ENCODE data around the gene FBXL17.

DNA sequence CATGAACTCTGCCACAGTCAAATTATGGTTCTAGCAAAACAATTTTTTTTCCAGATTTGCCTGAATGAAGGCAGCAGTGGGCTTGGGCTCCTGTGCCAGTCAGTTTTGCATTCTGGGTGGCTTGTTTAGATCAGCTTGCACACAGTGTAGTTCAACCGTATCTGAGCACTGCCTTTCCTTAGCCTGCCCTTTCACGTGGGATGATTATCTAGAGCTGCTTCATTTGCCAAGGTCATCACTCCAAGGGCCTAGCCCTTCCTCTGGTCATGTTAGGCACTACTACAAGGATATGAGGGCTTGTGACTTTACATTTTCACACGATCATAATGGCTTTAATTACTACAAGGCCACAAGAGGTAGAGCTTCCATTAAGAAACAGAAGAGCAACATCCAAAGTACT lies 560.6 kb downstream of the FBXL17 start:
- TF ChIP-seq, protein P1, sequence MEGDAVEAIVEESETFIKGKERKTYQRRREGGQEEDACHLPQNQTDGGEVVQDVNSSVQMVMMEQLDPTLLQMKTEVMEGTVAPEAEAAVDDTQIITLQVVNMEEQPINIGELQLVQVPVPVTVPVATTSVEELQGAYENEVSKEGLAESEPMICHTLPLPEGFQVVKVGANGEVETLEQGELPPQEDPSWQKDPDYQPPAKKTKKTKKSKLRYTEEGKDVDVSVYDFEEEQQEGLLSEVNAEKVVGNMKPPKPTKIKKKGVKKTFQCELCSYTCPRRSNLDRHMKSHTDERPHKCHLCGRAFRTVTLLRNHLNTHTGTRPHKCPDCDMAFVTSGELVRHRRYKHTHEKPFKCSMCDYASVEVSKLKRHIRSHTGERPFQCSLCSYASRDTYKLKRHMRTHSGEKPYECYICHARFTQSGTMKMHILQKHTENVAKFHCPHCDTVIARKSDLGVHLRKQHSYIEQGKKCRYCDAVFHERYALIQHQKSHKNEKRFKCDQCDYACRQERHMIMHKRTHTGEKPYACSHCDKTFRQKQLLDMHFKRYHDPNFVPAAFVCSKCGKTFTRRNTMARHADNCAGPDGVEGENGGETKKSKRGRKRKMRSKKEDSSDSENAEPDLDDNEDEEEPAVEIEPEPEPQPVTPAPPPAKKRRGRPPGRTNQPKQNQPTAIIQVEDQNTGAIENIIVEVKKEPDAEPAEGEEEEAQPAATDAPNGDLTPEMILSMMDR (IDR thresholded peaks at IDR 0.05) = no peak
- TF ChIP-seq POLR2AphosphoS5 (IDR thresholded peaks at IDR 0.05) (no peak), POLR2A (IDR thresholded peaks at IDR 0.05) (no peak)
